HG03442 (cell line): Measurements from ENCODE around the gene CRELD1.
A peak's percentile ranks its signal among the peaks of the same experiment; 100 is the strongest.

Experiments
- ATAC-seq: cut with Tn5 transposase; IDR thresholded peaks from one replicate; pipeline ENCODE4 v1.9.1; 2021; ENCODE audit warnings: mild to moderate bottlenecking, moderate library complexity; ENCODE audit not compliant: unreplicated experiment

CRELD1 gene

GRCh38 chr3:9903238-9903624 lies 30.4 kb upstream of the CRELD1 start:
- no peak for ATAC-seq

GRCh38 chr3:9903904-9904303 lies 29.7 kb upstream of the CRELD1 start:
- no peak for ATAC-seq

- ATAC-seq = no peak
Observed at GRCh38 chr3:9906480-9906879, 27.2 kb upstream of the CRELD1 start.

- ATAC-seq = no peak
Observed at GRCh38 chr3:9908286-9908685, 25.3 kb upstream of the CRELD1 start.

GRCh38 chr3:9909221-9910013 lies 24.2 kb upstream of the CRELD1 start:
- no peak for ATAC-seq

GRCh38 chr3:9911863-9912262 lies 21.8 kb upstream of the CRELD1 start:
- no peak for ATAC-seq

- no peak for ATAC-seq
Observed at GRCh38 chr3:9912294-9912935, 21.2 kb upstream of the CRELD1 start.

GRCh38 chr3:9913601-9914000 lies 20.0 kb upstream of the CRELD1 start:
- no peak for ATAC-seq

- no peak for ATAC-seq
Observed at GRCh38 chr3:9914011-9914410, 19.6 kb upstream of the CRELD1 start.

GRCh38 chr3:9914559-9915253 lies 18.9 kb upstream of the CRELD1 start:
- no peak for ATAC-seq

- ATAC-seq = peak; percentile 36
Observed at GRCh38 chr3:9915254-9916141, 18.1 kb upstream of the CRELD1 start.

GRCh38 chr3:9916346-9916733 lies 17.3 kb upstream of the CRELD1 start:
- no peak for ATAC-seq

GRCh38 chr3:9916734-9917680 lies 16.6 kb upstream of the CRELD1 start, which contains the start of gene IL17RC:
TSS of gene IL17RC (plus strand) at chr3:9917098. CDS start at chr3:9917316, 218 bp downstream.
- ATAC-seq = no peak

GRCh38 chr3:9917820-9918219 lies 15.8 kb upstream of the CRELD1 start:
- ATAC-seq = no peak

GRCh38 chr3:9918261-9919038 lies 15.2 kb upstream of the CRELD1 start:
- ATAC-seq = no peak

- no peak for ATAC-seq
Observed at GRCh38 chr3:9928158-9928557, 5.5 kb upstream of the CRELD1 start.

- no peak for ATAC-seq
Observed at GRCh38 chr3:9930804-9931418, 2.7 kb upstream of the CRELD1 start.

- no peak for ATAC-seq
Observed at GRCh38 chr3:9932535-9932842, 1.1 kb upstream of the CRELD1 start.
